Globus pallidus (tissue), 1 donor: ENCODE results near the gene UBAP1.
"Not testable (repeated sequence)": the region's sequence is repeated elsewhere in the genome, so short reads cannot be mapped to it uniquely, and the experiment has no call there.

ENCODE experiments used
- DNase-seq: peaks from one replicate; pipeline ENCODE4 v3.0.0-alpha.2; 2015; ENCODE audit warnings: low spot score

UBAP1 gene

GRCh38 chr9:34226144-34226760 is 47.4 kb downstream of the UBAP1 start:
- DNase-seq, result not testable (repeated sequence)

- DNase-seq, result no peak
These were observed 48.6 kb downstream of the UBAP1 start for GRCh38 chr9:34227445-34227844.

- DNase-seq, result no peak
These were observed 51.7 kb downstream of the UBAP1 start for GRCh38 chr9:34230556-34230955.

GRCh38 chr9:34232201-34232600 is 53.4 kb downstream of the UBAP1 start:
- no peak for DNase-seq

GRCh38 chr9:34233672-34234071 is 54.8 kb downstream of the UBAP1 start:
- no peak for DNase-seq

GRCh38 chr9:34237836-34238235 is 59.0 kb downstream of the UBAP1 start:
- no peak for DNase-seq

- DNase-seq, result no peak
These were observed 61.2 kb downstream of the UBAP1 start for GRCh38 chr9:34240006-34240405.

GRCh38 chr9:34242830-34243229 is 64.0 kb downstream of the UBAP1 start:
- no peak for DNase-seq

- DNase-seq, result not testable (repeated sequence)
These were observed 66.4 kb downstream of the UBAP1 start for GRCh38 chr9:34245212-34245611.

GRCh38 chr9:34246453-34246852 is 67.6 kb downstream of the UBAP1 start:
- no peak for DNase-seq

GRCh38 chr9:34247782-34248181 is 68.9 kb downstream of the UBAP1 start:
- not testable (repeated sequence) for DNase-seq

GRCh38 chr9:34249274-34249673 is 70.4 kb downstream of the UBAP1 start:
- no peak for DNase-seq

- no peak for DNase-seq
These were observed 71.9 kb downstream of the UBAP1 start for GRCh38 chr9:34250721-34251120.

GRCh38 chr9:34252016-34252415 is 73.2 kb downstream of the UBAP1 start:
- no peak for DNase-seq

- peak; percentile 67 for DNase-seq
These were observed 74.0 kb downstream of the UBAP1 start for GRCh38 chr9:34252670-34253459.

GRCh38 chr9:34253460-34253837 is 74.6 kb downstream of the UBAP1 start:
- DNase-seq, result peak; percentile 64

- no peak for DNase-seq
These were observed 75.5 kb downstream of the UBAP1 start for GRCh38 chr9:34254141-34254913.

GRCh38 chr9:34254966-34255825 is 76.4 kb downstream of the UBAP1 start:
- no peak for DNase-seq

- DNase-seq, result no peak
These were observed 77.3 kb downstream of the UBAP1 start for GRCh38 chr9:34256104-34256503.

GRCh38 chr9:34256987-34257585 is 78.2 kb downstream of the UBAP1 start:
- no peak for DNase-seq

GRCh38 chr9:34259315-34259714 is 80.5 kb downstream of the UBAP1 start:
- no peak for DNase-seq

GRCh38 chr9:34262971-34263370 is 84.1 kb downstream of the UBAP1 start:
- no peak for DNase-seq
